ENCODE data around the gene CFAP119. TPM values are rescaled to one million over a fixed set of nuclear protein-coding genes. Genes with fewer than 3 reads are reported as not detected.

The CFAP119 gene
- total RNA-seq, 3 donors from 2014 or later (not counting 1 experiment from before 2014, with no cell fraction given), result 3.4 to 5.1 (median 4.9) TPM

- peak overlapping the region; percentile 95 for H3K4me3 Mint-ChIP-seq
- H3K36me3 ChIP-seq (ENCODE audit: control insufficient read depth, insufficient read depth, low read length), result peaks cover 46% of the 10 kb centered on the region
Measured at GRCh38 chr16:30762991-30763725, 1.3 kb upstream of the CFAP119 start.

GRCh38 chr16:30761427-30761927 is 385 bp downstream of the CFAP119 start:
- Mint-ChIP-seq H3K4me3 (peak overlapping the region; percentile 95), H3K9me3 (no peaks in the 10 kb centered on the region), H3K36me3 (no peaks in the 10 kb centered on the region), H3K4me1 (peaks cover 31 to 51% of the 10 kb centered on the region in 2 donors), H3K27me3 (ENCODE audit: low read depth in 2 of 2) (no peaks in the 10 kb centered on the region), H3K27ac (peak overlapping the region; percentile 92)
- peak overlapping the region; percentile 77 for H3K27ac ChIP-seq (ENCODE audit: low read length)
- peak overlapping the region; percentile 80 for H3K4me3 ChIP-seq (ENCODE audit: low read length)
- H3K9me3 ChIP-seq (ENCODE audit: control insufficient read depth, insufficient read depth, low read length), result no peaks in the 10 kb centered on the region
- peaks cover 50% of the 10 kb centered on the region for H3K4me1 ChIP-seq (ENCODE audit: control insufficient read depth, insufficient read depth, low read length)
- no peak for TF ChIP-seq CTCF (IDR thresholded peaks at IDR 0.05)
- intact Hi-C loops (cut with micrococcal nuclease), result loop anchor here (5.0 to 10.0 kb wide), 2 partner anchors 47 to 161 kb away; partner anchors contain the start of gene FBXL19
- H3K27me3 ChIP-seq (ENCODE audit: control insufficient read depth, insufficient read depth, low read length), result no peaks in the 10 kb centered on the region
- peak; percentile 9 to 31 (median 25) for ATAC-seq
- peaks cover 41% of the 10 kb centered on the region for H3K36me3 ChIP-seq (ENCODE audit: control insufficient read depth, insufficient read depth, low read length)
- under 1% methylated on average over 64 of the region's 64 CpGs for WGBS (ENCODE audit: insufficient coverage)
- peak; percentile 29 to 62 for DNase-seq

More at GRCh38 chr16:30762991-30763725, 1.3 kb upstream of the CFAP119 start:
- WGBS (ENCODE audit: insufficient coverage), result 84% methylated on average over 15 of the region's 15 CpGs
- DNase-seq (no peak), ATAC-seq (no peak)
- TF ChIP-seq CTCF (IDR thresholded peaks at IDR 0.05), result no peak
- H3K4me3 ChIP-seq (ENCODE audit: low read length), result peak overlapping the region; percentile 80
- H3K4me1 ChIP-seq (ENCODE audit: control insufficient read depth, insufficient read depth, low read length), result peaks cover 67% of the 10 kb centered on the region
- Mint-ChIP-seq H3K27me3 (ENCODE audit: low read depth in 2 of 2) (no peaks in the 10 kb centered on the region), H3K4me1 (peaks cover 43 to 64% of the 10 kb centered on the region in 2 donors), H3K9me3 (no peaks in the 10 kb centered on the region), H3K36me3 (no peaks in the 10 kb centered on the region), H3K27ac (peak overlapping the region; percentile 92)
- H3K9me3 ChIP-seq (ENCODE audit: control insufficient read depth, insufficient read depth, low read length), result no peaks in the 10 kb centered on the region
- H3K27me3 ChIP-seq (ENCODE audit: control insufficient read depth, insufficient read depth, low read length), result no peaks in the 10 kb centered on the region
- peak overlapping the region; percentile 77 for H3K27ac ChIP-seq (ENCODE audit: low read length)
- intact Hi-C loops (cut with micrococcal nuclease), result loop anchor here (1.0 to 10.0 kb wide), 4 partner anchors 14 to 159 kb away; partner anchors contain the start of genes FBXL19 and PHKG2

- intact Hi-C loops (cut with micrococcal nuclease), result loop anchor here (5.0 to 10.0 kb wide), 2 partner anchors 46 to 161 kb away; partner anchors contain the start of gene FBXL19
- H3K4me3 ChIP-seq (ENCODE audit: low read length), result peak overlapping the region; percentile 80
- DNase-seq (no peak), ATAC-seq (no peak)
- H3K36me3 ChIP-seq (ENCODE audit: control insufficient read depth, insufficient read depth, low read length), result peaks cover 41% of the 10 kb centered on the region
- Mint-ChIP-seq H3K4me1 (peaks cover 31 to 49% of the 10 kb centered on the region in 2 donors), H3K27me3 (ENCODE audit: low read depth in 2 of 2) (no peaks in the 10 kb centered on the region), H3K36me3 (no peaks in the 10 kb centered on the region), H3K9me3 (no peaks in the 10 kb centered on the region), H3K4me3 (peak overlapping the region; percentile 95), H3K27ac (peak overlapping the region; percentile 92)
- no peak for TF ChIP-seq CTCF (IDR thresholded peaks at IDR 0.05)
- 30% methylated on average over 25 of the region's 26 CpGs for WGBS (ENCODE audit: insufficient coverage)
- H3K27ac ChIP-seq (ENCODE audit: low read length), result no peak overlapping the region
- no peaks in the 10 kb centered on the region for H3K27me3 ChIP-seq (ENCODE audit: control insufficient read depth, insufficient read depth, low read length)
- H3K4me1 ChIP-seq (ENCODE audit: control insufficient read depth, insufficient read depth, low read length), result peaks cover 47% of the 10 kb centered on the region
- H3K9me3 ChIP-seq (ENCODE audit: control insufficient read depth, insufficient read depth, low read length), result no peaks in the 10 kb centered on the region
Measured at GRCh38 chr16:30760577-30761426, 1.1 kb downstream of the CFAP119 start.
